GM12878 (cell line): ENCODE results near the gene TTYH3. TPM values are rescaled to one million over a fixed set of nuclear protein-coding genes. Genes with fewer than 3 reads are reported as not detected.

ENCODE experiments used
- ASH2L ChIP-seq: fragments of 300-600, 200-600 bp; sonication (generic); IDR thresholded peaks from 2 replicates; pipeline ENCODE4 v1.6.1; 2017; ENCODE audit warnings: low read depth, mild to moderate bottlenecking, borderline replicate concordance
- BCL11A ChIP-seq: IDR thresholded peaks from 2 replicates; pipeline ENCODE4 v1.6.1; 2011; ENCODE audit warnings: low read depth, low read length
- BHLHE40 ChIP-seq, 2 experiments: fragments of 450-650 bp in 1 of 2; IDR thresholded peaks; 2 replicates each; pipeline ENCODE4 v1.6.1; 2011 to 2017; ENCODE audit warnings: low read depth in 2 of 2, borderline replicate concordance in 1 of 2, improper control_type of control experiment in 1 of 2, low read length in 1 of 2, mild to moderate bottlenecking in 1 of 2
- BRCA1 ChIP-seq: IDR thresholded peaks from 2 replicates; pipeline ENCODE4 v1.6.1; 2011; ENCODE audit warnings: low read depth, low read length, improper control_type of control experiment
- CBFB ChIP-seq: IDR thresholded peaks from 2 replicates; pipeline ENCODE4 v1.6.1; 2016; ENCODE audit warnings: antibody characterized with exemption, low read depth
- FOS ChIP-seq: IDR thresholded peaks from 3 replicates; pipeline ENCODE4 v1.6.1; 2011; ENCODE audit warnings: borderline replicate concordance; ENCODE audit not compliant: insufficient read length; ENCODE audit errors: extremely low read depth
- GATAD2B ChIP-seq: fragments of 450-650 bp; conservative IDR thresholded peaks from 2 replicates; pipeline ENCODE4 v1.6.1; 2017; ENCODE audit warnings: low read depth, mild to moderate bottlenecking, moderate library complexity
- HCFC1 ChIP-seq: fragments of 150-350 bp; IDR thresholded peaks from 2 replicates; pipeline ENCODE4 v1.6.1; 2014; ENCODE audit warnings: low read length
- HDGF ChIP-seq: fragments of 450-650 bp; IDR thresholded peaks from 2 replicates; pipeline ENCODE4 v1.6.1; 2016; ENCODE audit warnings: antibody characterized with exemption
- IKZF2 ChIP-seq, 2 experiments: fragments of 450-650 bp; IDR thresholded peaks; 2 replicates each; pipeline ENCODE4 v1.6.1; 2017; ENCODE audit warnings: mild to moderate bottlenecking in 2 of 2, moderate library complexity in 2 of 2
- JUND ChIP-seq: IDR thresholded peaks from 2 replicates; pipeline ENCODE4 v1.6.1; 2012; ENCODE audit warnings: low read depth, mild to moderate bottlenecking, low read length, improper control_type of control experiment, moderate library complexity
- KLF5 ChIP-seq: fragments of 450-650 bp; IDR thresholded peaks from 2 replicates; pipeline ENCODE4 v1.6.1; 2014; ENCODE audit warnings: mild to moderate bottlenecking; ENCODE audit not compliant: partially characterized antibody
- LARP7 ChIP-seq: fragments of 450-650 bp; IDR thresholded peaks from 2 replicates; pipeline ENCODE4 v1.6.1; 2017; ENCODE audit warnings: mild to moderate bottlenecking
- MEF2A ChIP-seq: IDR thresholded peaks from 2 replicates; pipeline ENCODE4 v1.6.1; 2011; ENCODE audit warnings: low read depth, mild to moderate bottlenecking, low read length, moderate library complexity; ENCODE audit not compliant: insufficient read depth
- MYC ChIP-seq: IDR thresholded peaks from 2 replicates; pipeline ENCODE4 v1.6.1; 2011; ENCODE audit warnings: mild to moderate bottlenecking, low read length, moderate library complexity, inconsistent platforms; ENCODE audit not compliant: insufficient read depth, insufficient replicate concordance, insufficient read length, severe bottlenecking
- POLR2AphosphoS5 ChIP-seq: IDR thresholded peaks from 2 replicates; pipeline ENCODE4 v1.6.1; 2011; ENCODE audit warnings: mild to moderate bottlenecking, low read length, inconsistent platforms
- RAD21 ChIP-seq: IDR thresholded peaks from 2 replicates; pipeline ENCODE4 v1.6.1; 2011; ENCODE audit warnings: mild to moderate bottlenecking, low read depth, low read length, moderate library complexity; ENCODE audit not compliant: insufficient read depth
- SMAD1 ChIP-seq: fragments of 450-650 bp; IDR thresholded peaks from 2 replicates; pipeline ENCODE4 v1.6.1; 2018; ENCODE audit warnings: mild to moderate bottlenecking, low read depth; ENCODE audit not compliant: partially characterized antibody
- SP1 ChIP-seq: IDR thresholded peaks from one replicate; pipeline ENCODE4 v1.6.1; 2011; ENCODE audit warnings: low read depth, low read length
- SRF ChIP-seq, 2 experiments: IDR thresholded peaks; 2 replicates each; pipeline ENCODE4 v1.6.1; 2011; ENCODE audit warnings: low read depth in 2 of 2, low read length in 2 of 2, mild to moderate bottlenecking in 1 of 2, moderate library complexity in 1 of 2
- TCF3 ChIP-seq: IDR thresholded peaks from 2 replicates; pipeline ENCODE4 v1.6.1; 2012; ENCODE audit warnings: low read depth, mild to moderate bottlenecking, low read length, borderline replicate concordance; ENCODE audit not compliant: insufficient read depth
- YBX1 ChIP-seq: fragments of 450-650 bp; IDR thresholded peaks from 2 replicates; pipeline ENCODE4 v1.6.1; 2016; ENCODE audit warnings: antibody characterized with exemption
- ZNF207 ChIP-seq: fragments of 450-650 bp; IDR thresholded peaks from 2 replicates; pipeline ENCODE4 v1.6.1; 2014; ENCODE audit warnings: antibody characterized with exemption, mild to moderate bottlenecking, borderline replicate concordance
- ZNF217 ChIP-seq: fragments of 450-650 bp; IDR thresholded peaks from 2 replicates; pipeline ENCODE4 v1.6.1; 2017; ENCODE audit warnings: antibody characterized with exemption, mild to moderate bottlenecking
- ZNF274 ChIP-seq: IDR thresholded peaks from one replicate; pipeline ENCODE4 v1.8.0; 2011; ENCODE audit not compliant: insufficient read length, insufficient read depth
- ZNF384 ChIP-seq: IDR thresholded peaks from 2 replicates; pipeline ENCODE4 v1.6.1; 2012; ENCODE audit warnings: low read depth, mild to moderate bottlenecking, low read length, improper control_type of control experiment, borderline replicate concordance
- polyA plus RNA-seq, 11 experiments: library from polyadenylated mRNA; depleted of rRNA in 4 of 11; unstranded in 6 of 11; stranded (reverse) in 5 of 11; fragments of >200 nt; fragmentation: Nextera tagmentation in 4 of 11; fragmentation: Illumina TruSeq in 1 of 11; extraction: Ambion mirVana in 4 of 11; extraction: Trizol in 1 of 11; gene quantifications; 1 replicate in 1 of 11; 2 replicates in 10 of 11; pipeline versions ENCODE4 v1.2.1 to v1.2.3, GENCODE V29; 2011 to 2016; ENCODE audit warnings: inconsistent platforms in 2 of 11, missing spikeins in 2 of 11, low read depth in 1 of 11
- total RNA-seq, 4 experiments: library from RNA; depleted of rRNA in 3 of 4; stranded (reverse); fragments of >200 nt in 3 of 4; fragmentation: Illumina TruSeq in 1 of 4; extraction: Trizol in 1 of 4; gene quantifications; 2 replicates each; pipeline versions ENCODE4 v1.2.1 to v1.2.3, GENCODE V29; 2013 to 2021
- TF ChIP-seq, protein P1 (sequence below): IDR thresholded peaks from 2 replicates; pipeline ENCODE4 v1.6.1; 2011; ENCODE audit warnings: borderline replicate concordance, low read depth, mild to moderate bottlenecking, moderate library complexity, low read length; ENCODE audit not compliant: insufficient read depth, poor library complexity, severe bottlenecking
- TF ChIP-seq, protein P2 (sequence below): fragments of 150-350 bp; IDR thresholded peaks from 2 replicates; pipeline ENCODE4 v1.6.1; 2014; ENCODE audit warnings: mild to moderate bottlenecking, low read depth, low read length
- TF ChIP-seq, protein P3 (sequence below): IDR thresholded peaks from 2 replicates; pipeline ENCODE4 v1.6.1; 2012; ENCODE audit warnings: low read length, inconsistent platforms

TTYH3 gene
- total and polyA plus RNA-seq, 10 of the 15 experiments (the other 5 are each of a cell fraction or from before 2014, with no cell fraction given): 0.79 to 71.4 (median 10.5) TPM

DNA sequence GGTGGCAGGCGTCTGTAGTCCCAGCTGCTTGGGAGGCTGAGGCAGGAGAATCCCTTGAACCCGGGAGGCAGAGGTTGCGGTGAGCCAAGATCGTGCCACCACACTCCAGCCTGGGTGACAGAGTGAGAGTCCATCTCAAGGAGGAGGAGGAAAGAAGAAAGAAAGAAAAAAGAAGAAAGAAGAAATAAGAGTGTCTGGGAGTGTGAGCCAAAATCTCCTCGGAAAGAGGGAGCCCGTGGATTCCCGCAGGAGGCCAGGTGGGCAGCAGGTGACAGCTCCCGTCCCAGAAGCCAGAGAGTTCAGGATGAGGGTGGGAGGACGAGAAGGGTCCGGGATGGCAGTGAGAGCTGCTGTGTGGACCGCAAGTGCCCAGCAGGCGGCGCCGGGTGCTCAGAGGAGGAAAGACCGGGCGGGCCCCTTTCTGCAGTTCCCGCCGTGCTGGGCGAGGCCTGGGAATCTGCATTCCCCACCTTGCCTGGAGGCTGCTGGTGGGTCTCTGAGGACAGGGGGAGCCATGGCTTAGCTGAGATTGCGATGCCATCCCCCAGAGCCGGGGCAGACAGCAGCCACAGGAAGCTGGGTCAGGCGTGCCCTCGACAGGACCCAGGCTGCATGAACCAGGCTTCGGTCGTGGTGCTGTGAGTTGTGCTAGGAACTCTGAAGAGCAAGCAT, 39.1 kb downstream of the TTYH3 start (continued):
- TF ChIP-seq LARP7: peak; percentile 94
- no peak for TF ChIP-seq SP1
- TF ChIP-seq YBX1: no peak
- TF ChIP-seq SRF (IDR thresholded peaks at IDR 0.05; ENCODE audit: low read depth in 2 of 2, low read length in 2 of 2): no peak
- TF ChIP-seq FOS: no peak
- no peak for TF ChIP-seq MYC
- 0 out of 2 replicates have a peak, but pooled peaks have one; percentile 38 for TF ChIP-seq GATAD2B
- TF ChIP-seq, protein P1, sequence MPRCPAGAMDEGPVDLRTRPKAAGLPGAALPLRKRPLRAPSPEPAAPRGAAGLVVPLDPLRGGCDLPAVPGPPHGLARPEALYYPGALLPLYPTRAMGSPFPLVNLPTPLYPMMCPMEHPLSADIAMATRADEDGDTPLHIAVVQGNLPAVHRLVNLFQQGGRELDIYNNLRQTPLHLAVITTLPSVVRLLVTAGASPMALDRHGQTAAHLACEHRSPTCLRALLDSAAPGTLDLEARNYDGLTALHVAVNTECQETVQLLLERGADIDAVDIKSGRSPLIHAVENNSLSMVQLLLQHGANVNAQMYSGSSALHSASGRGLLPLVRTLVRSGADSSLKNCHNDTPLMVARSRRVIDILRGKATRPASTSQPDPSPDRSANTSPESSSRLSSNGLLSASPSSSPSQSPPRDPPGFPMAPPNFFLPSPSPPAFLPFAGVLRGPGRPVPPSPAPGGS: no peak
- TF ChIP-seq BHLHE40 (IDR thresholded peaks at IDR 0.05; ENCODE audit: borderline replicate concordance in 1 of 2, low read depth in 2 of 2, low read length in 1 of 2): peak in 1 of 2 experiments; percentile 54; a peak in 2 of 4 replicates
- TF ChIP-seq TCF3: no peak
- no peak for TF ChIP-seq BRCA1
- no peak for TF ChIP-seq SMAD1
- no peak for TF ChIP-seq ASH2L
- no peak for TF ChIP-seq ZNF207
- no peak for TF ChIP-seq HCFC1
- TF ChIP-seq, protein P2, sequence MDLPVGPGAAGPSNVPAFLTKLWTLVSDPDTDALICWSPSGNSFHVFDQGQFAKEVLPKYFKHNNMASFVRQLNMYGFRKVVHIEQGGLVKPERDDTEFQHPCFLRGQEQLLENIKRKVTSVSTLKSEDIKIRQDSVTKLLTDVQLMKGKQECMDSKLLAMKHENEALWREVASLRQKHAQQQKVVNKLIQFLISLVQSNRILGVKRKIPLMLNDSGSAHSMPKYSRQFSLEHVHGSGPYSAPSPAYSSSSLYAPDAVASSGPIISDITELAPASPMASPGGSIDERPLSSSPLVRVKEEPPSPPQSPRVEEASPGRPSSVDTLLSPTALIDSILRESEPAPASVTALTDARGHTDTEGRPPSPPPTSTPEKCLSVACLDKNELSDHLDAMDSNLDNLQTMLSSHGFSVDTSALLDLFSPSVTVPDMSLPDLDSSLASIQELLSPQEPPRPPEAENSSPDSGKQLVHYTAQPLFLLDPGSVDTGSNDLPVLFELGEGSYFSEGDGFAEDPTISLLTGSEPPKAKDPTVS: no peak
- peak in 1 of 2 experiments; percentile 20; a peak in 1 of 4 replicates for TF ChIP-seq IKZF2 (IDR thresholded peaks at IDR 0.05)
- peak; percentile 24; the same call in 1 of the 2 replicates for TF ChIP-seq CBFB
- TF ChIP-seq ZNF217: peak; percentile 78; the same call in 1 of the 2 replicates
- peak; percentile 95 for TF ChIP-seq RAD21
- TF ChIP-seq, protein P3, sequence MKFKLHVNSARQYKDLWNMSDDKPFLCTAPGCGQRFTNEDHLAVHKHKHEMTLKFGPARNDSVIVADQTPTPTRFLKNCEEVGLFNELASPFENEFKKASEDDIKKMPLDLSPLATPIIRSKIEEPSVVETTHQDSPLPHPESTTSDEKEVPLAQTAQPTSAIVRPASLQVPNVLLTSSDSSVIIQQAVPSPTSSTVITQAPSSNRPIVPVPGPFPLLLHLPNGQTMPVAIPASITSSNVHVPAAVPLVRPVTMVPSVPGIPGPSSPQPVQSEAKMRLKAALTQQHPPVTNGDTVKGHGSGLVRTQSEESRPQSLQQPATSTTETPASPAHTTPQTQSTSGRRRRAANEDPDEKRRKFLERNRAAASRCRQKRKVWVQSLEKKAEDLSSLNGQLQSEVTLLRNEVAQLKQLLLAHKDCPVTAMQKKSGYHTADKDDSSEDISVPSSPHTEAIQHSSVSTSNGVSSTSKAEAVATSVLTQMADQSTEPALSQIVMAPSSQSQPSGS: no peak
- TF ChIP-seq MEF2A: 0 out of 2 replicates have a peak, but pooled peaks have one; percentile 12
- no peak for TF ChIP-seq ZNF384
- TF ChIP-seq ZNF274: no peak
- no peak for TF ChIP-seq BCL11A
- no peak for TF ChIP-seq KLF5
- no peak for TF ChIP-seq POLR2AphosphoS5
- TF ChIP-seq HDGF: 0 out of 2 replicates have a peak, but pooled peaks have one; percentile 45
- no peak for TF ChIP-seq JUND
